Natural killer cell (primary cell): ENCODE data around the gene ADAM23. TPM values are rescaled to one million over a fixed set of nuclear protein-coding genes. Genes with fewer than 3 reads are reported as not detected.

Experiments
- ATAC-seq, 3 donors: fragments of 150-1000 bp in 2 of 3; fragments of 200-7000 bp in 1 of 3; cut with Tn5 transposase; 1 replicate in 1 of 3; 2 replicates in 2 of 3; pipeline ENCODE4 v1.10.0; 2021; ENCODE audit warnings: mild to moderate bottlenecking in 2 of 3, moderate library complexity in 2 of 3
- DNase-seq, 2 donors: peaks; one replicate each; pipeline versions ENCODE4 v3.0.0 to v3.0.0-alpha.2; 2013 to 2021; ENCODE audit warnings: mixed read lengths in 1 of 2
- H3K27ac ChIP-seq: one replicate; pipeline ENCODE4 v1.5.1; 2013; ENCODE audit warnings: mild to moderate bottlenecking, low read length
- H3K27me3 ChIP-seq: one replicate; pipeline ENCODE4 v1.6.1; 2013; ENCODE audit warnings: low read length; ENCODE audit not compliant: control insufficient read depth, insufficient read depth
- H3K36me3 ChIP-seq: one replicate; pipeline ENCODE4 v1.6.1; 2013; ENCODE audit warnings: low read length; ENCODE audit not compliant: control insufficient read depth, insufficient read depth
- H3K4me1 ChIP-seq: one replicate; pipeline ENCODE4 v1.6.1; 2013; ENCODE audit warnings: low read length; ENCODE audit not compliant: control insufficient read depth, insufficient read depth
- H3K4me3 ChIP-seq: one replicate; pipeline ENCODE4 v1.5.1; 2013; ENCODE audit warnings: low read length
- H3K9me3 ChIP-seq: one replicate; pipeline ENCODE4 v1.6.1; 2013; ENCODE audit warnings: low read length; ENCODE audit not compliant: control insufficient read depth, insufficient read depth
- H3K27ac Mint-ChIP-seq, 2 donors: one replicate each; pipeline ENCODE4 v1.8.0; 2022; ENCODE audit warnings: mild to moderate bottlenecking in 2 of 2, mixed read lengths in 2 of 2, moderate library complexity in 1 of 2
- H3K27me3 Mint-ChIP-seq, 2 donors: one replicate each; pipeline ENCODE4 v1.8.0; 2022; ENCODE audit warnings: low read depth in 2 of 2, mixed read lengths in 2 of 2
- H3K36me3 Mint-ChIP-seq: one replicate; pipeline ENCODE4 v1.8.0; 2022; ENCODE audit warnings: mixed read lengths
- H3K4me1 Mint-ChIP-seq, 2 donors: one replicate each; pipeline ENCODE4 v1.8.0; 2022; ENCODE audit warnings: mixed read lengths in 2 of 2
- H3K4me3 Mint-ChIP-seq: one replicate; pipeline ENCODE4 v1.8.0; 2022; ENCODE audit warnings: mild to moderate bottlenecking, moderate library complexity, mixed read lengths
- H3K9me3 Mint-ChIP-seq, 2 donors: one replicate each; pipeline ENCODE4 v1.8.0; 2022; ENCODE audit warnings: mixed read lengths in 2 of 2
- WGBS: methylation state at CpG from one replicate; pipeline ENCODE4 v1.1.7; 2013; ENCODE audit warnings: missing lambda C conversion rate; ENCODE audit not compliant: insufficient coverage; 5-methylcytosine and 5-hydroxymethylcytosine counted together
- intact Hi-C: fragments of 100-400 bp; cut with micrococcal nuclease; formaldehyde crosslinking; loops from one replicate; pipeline ENCODE4 v1.14.2; 2022
- total RNA-seq, 4 donors: library from RNA; stranded (reverse); fragments of 120-200 nt in 1 of 4; gene quantifications; one replicate each; pipeline versions ENCODE4 v1.2.3 to v1.2.4, GENCODE V29; 2013 to 2022
- TF ChIP-seq, protein P1 (sequence below): fragments of 200-600 bp; IDR thresholded peaks from one replicate; pipeline ENCODE4 v1.8.0; 2022; ENCODE audit warnings: antibody characterized with exemption

ADAM23 gene
- total RNA-seq, 3 donors from 2014 or later (not counting 1 experiment from before 2014, with no cell fraction given): 1.6 TPM; not detected in 2

DNA sequence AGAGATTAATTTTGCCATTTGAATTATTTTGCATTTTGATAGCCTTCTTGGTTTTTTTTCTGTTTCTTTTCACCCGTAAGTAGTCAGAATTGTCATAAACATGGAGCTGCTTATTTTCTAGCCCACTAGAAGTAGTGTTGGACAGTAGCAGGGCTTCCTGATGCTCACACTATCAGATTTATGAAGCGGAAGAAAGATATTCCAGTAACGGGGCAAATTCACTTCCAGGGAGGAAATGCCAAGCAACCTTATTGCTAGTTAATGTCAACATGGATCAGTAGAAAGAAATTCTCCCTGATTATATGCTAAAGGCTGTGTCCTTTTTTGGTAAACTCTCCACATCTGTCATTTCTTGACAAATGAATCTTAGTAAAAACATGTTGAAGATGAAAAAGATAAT lies 19.2 kb upstream of the ADAM23 start:
- no peak overlapping the region for H3K4me3 Mint-ChIP-seq
- Histone ChIP-seq H3K4me3 (no peak overlapping the region), H3K36me3 (no peaks in the 10 kb centered on the region), H3K4me1 (no peaks in the 10 kb centered on the region), H3K27me3 (peaks cover 2% of the 10 kb centered on the region), H3K27ac (no peak overlapping the region), H3K9me3 (no peaks in the 10 kb centered on the region)
- DNase-seq (no peak), ATAC-seq (no peak)
- WGBS: 88% methylated on average over 3 of the region's 3 CpGs
- H3K27ac Mint-ChIP-seq: no peak overlapping the region
- H3K9me3 Mint-ChIP-seq: peaks cover 3 to 5% of the 10 kb centered on the region in 2 donors
- H3K36me3 Mint-ChIP-seq: no peaks in the 10 kb centered on the region
- intact Hi-C loops: no loop called here
- no peaks in the 10 kb centered on the region for H3K4me1 Mint-ChIP-seq
- H3K27me3 Mint-ChIP-seq: no peaks in the 10 kb centered on the region
- TF ChIP-seq, protein P1, sequence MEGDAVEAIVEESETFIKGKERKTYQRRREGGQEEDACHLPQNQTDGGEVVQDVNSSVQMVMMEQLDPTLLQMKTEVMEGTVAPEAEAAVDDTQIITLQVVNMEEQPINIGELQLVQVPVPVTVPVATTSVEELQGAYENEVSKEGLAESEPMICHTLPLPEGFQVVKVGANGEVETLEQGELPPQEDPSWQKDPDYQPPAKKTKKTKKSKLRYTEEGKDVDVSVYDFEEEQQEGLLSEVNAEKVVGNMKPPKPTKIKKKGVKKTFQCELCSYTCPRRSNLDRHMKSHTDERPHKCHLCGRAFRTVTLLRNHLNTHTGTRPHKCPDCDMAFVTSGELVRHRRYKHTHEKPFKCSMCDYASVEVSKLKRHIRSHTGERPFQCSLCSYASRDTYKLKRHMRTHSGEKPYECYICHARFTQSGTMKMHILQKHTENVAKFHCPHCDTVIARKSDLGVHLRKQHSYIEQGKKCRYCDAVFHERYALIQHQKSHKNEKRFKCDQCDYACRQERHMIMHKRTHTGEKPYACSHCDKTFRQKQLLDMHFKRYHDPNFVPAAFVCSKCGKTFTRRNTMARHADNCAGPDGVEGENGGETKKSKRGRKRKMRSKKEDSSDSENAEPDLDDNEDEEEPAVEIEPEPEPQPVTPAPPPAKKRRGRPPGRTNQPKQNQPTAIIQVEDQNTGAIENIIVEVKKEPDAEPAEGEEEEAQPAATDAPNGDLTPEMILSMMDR: no peak

DNA sequence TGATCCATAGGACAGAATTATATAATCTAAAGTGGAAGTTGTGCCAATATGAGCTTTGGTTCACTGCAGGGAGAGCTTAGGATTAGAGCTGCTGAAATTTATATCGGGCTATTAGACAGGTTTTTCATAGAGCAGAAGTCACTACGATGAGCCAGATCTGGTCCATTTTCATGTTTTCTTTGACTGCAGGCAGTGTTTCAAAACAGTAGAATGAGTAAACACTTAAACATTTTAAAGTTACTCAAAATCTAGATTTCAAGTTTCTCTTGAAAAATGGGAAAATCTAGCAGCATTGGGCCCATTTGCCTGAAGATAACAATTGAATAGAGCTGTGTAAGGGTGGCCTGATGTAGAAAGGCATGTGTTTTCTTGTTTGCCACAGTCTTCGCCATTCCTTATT lies 14.5 kb upstream of the ADAM23 start:
- intact Hi-C loops: no loop called here
- TF ChIP-seq, protein P1: no peak
- Mint-ChIP-seq H3K4me3 (no peak overlapping the region), H3K27ac (no peak overlapping the region), H3K4me1 (no peaks in the 10 kb centered on the region), H3K9me3 (no peaks in the 10 kb centered on the region), H3K36me3 (no peaks in the 10 kb centered on the region), H3K27me3 (no peaks in the 10 kb centered on the region)
- 94% methylated on average over 2 of the region's 3 CpGs for whole genome bisulfite sequencing
- ATAC-seq (no peak), DNase-seq (no peak)
- no peaks in the 10 kb centered on the region for H3K36me3 ChIP-seq
- H3K4me3 ChIP-seq: no peak overlapping the region
- H3K27ac ChIP-seq: no peak overlapping the region
- no peaks in the 10 kb centered on the region for H3K9me3 ChIP-seq
- no peaks in the 10 kb centered on the region for H3K27me3 ChIP-seq
- H3K4me1 ChIP-seq: no peaks in the 10 kb centered on the region

DNA sequence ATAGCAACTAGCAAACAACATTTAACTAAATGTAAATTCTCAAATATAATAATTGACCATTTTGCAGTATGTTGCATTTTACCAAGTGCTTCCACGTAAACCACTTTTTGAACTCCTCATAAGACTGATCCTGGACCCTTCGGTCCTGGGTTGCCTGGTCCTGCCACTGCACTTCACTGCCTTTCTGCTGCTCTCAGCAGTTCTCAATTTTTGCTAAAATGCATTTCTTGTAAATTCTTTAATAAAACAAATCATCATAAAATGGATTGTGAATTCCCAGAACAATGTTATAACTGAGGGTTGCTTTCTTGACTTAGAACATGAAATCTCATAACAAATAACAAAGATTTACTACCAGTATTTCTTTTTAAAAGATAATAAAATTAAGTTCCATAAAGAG lies 12.9 kb upstream of the ADAM23 start:
- H3K4me3 ChIP-seq: no peak overlapping the region
- Mint-ChIP-seq H3K36me3 (no peaks in the 10 kb centered on the region), H3K27me3 (no peaks in the 10 kb centered on the region), H3K27ac (no peak overlapping the region), H3K4me1 (no peaks in the 10 kb centered on the region), H3K9me3 (no peaks in the 10 kb centered on the region), H3K4me3 (no peak overlapping the region)
- H3K4me1 ChIP-seq: no peaks in the 10 kb centered on the region
- TF ChIP-seq, protein P1: no peak
- H3K27me3 ChIP-seq: no peaks in the 10 kb centered on the region
- H3K36me3 ChIP-seq: no peaks in the 10 kb centered on the region
- intact Hi-C loops: no loop called here
- H3K27ac ChIP-seq: no peak overlapping the region
- WGBS: 83% methylated on average over 2 of the region's 2 CpGs
- H3K9me3 ChIP-seq: no peaks in the 10 kb centered on the region
- DNase-seq (no peak), ATAC-seq (no peak)

DNA sequence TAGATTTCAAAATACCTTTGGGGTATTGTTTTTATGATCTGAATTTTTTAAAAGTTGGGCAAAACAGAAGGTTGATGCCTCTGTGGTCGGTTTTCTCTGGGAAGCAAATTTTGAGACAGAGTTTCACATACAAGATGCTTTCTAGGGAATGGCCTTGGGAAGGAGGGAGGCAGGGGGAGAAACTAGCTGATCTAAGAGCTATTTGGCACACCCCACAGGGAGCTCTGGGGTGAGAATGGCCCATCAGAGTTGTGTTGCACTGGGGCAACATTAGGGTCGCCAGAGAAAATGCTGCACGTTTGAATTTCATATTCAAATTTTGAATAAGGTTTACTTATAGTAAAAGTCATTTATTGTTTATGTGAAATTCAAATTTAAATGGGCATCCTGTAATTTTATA lies 11.9 kb upstream of the ADAM23 start:
- intact Hi-C loops: no loop called here
- DNase-seq (no peak), ATAC-seq (no peak)
- H3K9me3 ChIP-seq: no peaks in the 10 kb centered on the region
- H3K4me1 Mint-ChIP-seq: no peaks in the 10 kb centered on the region
- H3K9me3 Mint-ChIP-seq: no peaks in the 10 kb centered on the region
- H3K4me3 Mint-ChIP-seq: no peak overlapping the region
- no peak overlapping the region for H3K27ac ChIP-seq
- no peaks in the 10 kb centered on the region for H3K36me3 Mint-ChIP-seq
- no peaks in the 10 kb centered on the region for H3K27me3 Mint-ChIP-seq
- H3K4me1 ChIP-seq: no peaks in the 10 kb centered on the region
- H3K27ac Mint-ChIP-seq: no peak overlapping the region
- H3K27me3 ChIP-seq: no peaks in the 10 kb centered on the region
- 74% methylated on average over 3 of the region's 3 CpGs for WGBS
- no peak overlapping the region for H3K4me3 ChIP-seq
- H3K36me3 ChIP-seq: no peaks in the 10 kb centered on the region
- TF ChIP-seq, protein P1: no peak
